AG10803 (cell line): ENCODE results near the gene SH2D5.
"Not testable (repeated sequence)": the region's sequence is repeated elsewhere in the genome, so short reads cannot be mapped to it uniquely, and the experiment has no call there.

Source experiments
- DNase-seq: peaks from one replicate; pipeline ENCODE4 v3.0.0; 2010; ENCODE audit warnings: low read depth
- H3K4me3 ChIP-seq: 2 replicates; pipeline ENCODE4 v1.5.1; 2011; ENCODE audit warnings: mild to moderate bottlenecking, low read length, control low read depth
- CTCF ChIP-seq: conservative IDR thresholded peaks from 2 replicates; pipeline ENCODE4 v1.5.1; 2011; ENCODE audit warnings: mild to moderate bottlenecking, low read length, control low read depth, inconsistent platforms

SH2D5 gene

GRCh38 chr1:20682571-20683236, 49.8 kb downstream of the SH2D5 start:
- no peak for DNase-seq
- no peak for TF ChIP-seq CTCF
- H3K4me3 ChIP-seq: no peak overlapping the region

- no peak for DNase-seq
- H3K4me3 ChIP-seq: no peak overlapping the region
- no peak for TF ChIP-seq CTCF
Measured at GRCh38 chr1:20681999-20682398, 50.5 kb downstream of the SH2D5 start.

- H3K4me3 ChIP-seq: no peak overlapping the region
- no peak for TF ChIP-seq CTCF
- DNase-seq: no peak
Measured at GRCh38 chr1:20680269-20680668, 52.2 kb downstream of the SH2D5 start.

- no peak for DNase-seq
- H3K4me3 ChIP-seq: no peak overlapping the region
- TF ChIP-seq CTCF: no peak
Measured at GRCh38 chr1:20678599-20678998, 53.9 kb downstream of the SH2D5 start.

- not testable (repeated sequence) for DNase-seq, H3K4me3 ChIP-seq
Measured at GRCh38 chr1:20673626-20674025, 58.9 kb downstream of the SH2D5 start.

GRCh38 chr1:20672265-20672632, 60.3 kb downstream of the SH2D5 start:
- H3K4me3 ChIP-seq: no peak overlapping the region
- no peak for DNase-seq
- TF ChIP-seq CTCF: no peak

- TF ChIP-seq CTCF: no peak
- DNase-seq: no peak
- H3K4me3 ChIP-seq: no peak overlapping the region
Measured at GRCh38 chr1:20670936-20671335, 61.6 kb downstream of the SH2D5 start.
